NCI-H146 (cell line): ENCODE data around the gene ULK1.

Source experiments
- DNase-seq: peaks from one replicate; lab custom pipeline; 2025; lab: John Stamatoyannopoulos, UW

Gene ULK1

GRCh38 chr12:131920157-131920508, 25.7 kb downstream of the ULK1 start:
- no peak for DNase-seq

- no peak for DNase-seq
Observed at GRCh38 chr12:131920902-131921840, 26.7 kb downstream of the ULK1 start.

GRCh38 chr12:131921866-131922769, 27.7 kb downstream of the ULK1 start:
- no peak for DNase-seq

GRCh38 chr12:131922772-131923171, 28.4 kb downstream of the ULK1 start:
- DNase-seq: no peak

- no peak for DNase-seq
Observed at GRCh38 chr12:131923260-131923659, 28.8 kb downstream of the ULK1 start.

GRCh38 chr12:131927110-131928079, 33.0 kb downstream of the ULK1 start:
- DNase-seq: no peak

GRCh38 chr12:131928080-131928710, 33.8 kb downstream of the ULK1 start:
- peak; percentile 44 for DNase-seq

GRCh38 chr12:131928711-131929580, 34.5 kb downstream of the ULK1 start, which contains the start of gene PUS1:
PUS1 (plus strand) TSS chr12:131929276; CDS start chr12:131929723, 447 bp downstream.
- peak; percentile 95 for DNase-seq

GRCh38 chr12:131929581-131930456, 35.4 kb downstream of the ULK1 start:
- DNase-seq: peak; percentile 53

- DNase-seq: no peak
Observed at GRCh38 chr12:131930510-131930909, 36.1 kb downstream of the ULK1 start.

GRCh38 chr12:131933387-131933786, 39.0 kb downstream of the ULK1 start:
- DNase-seq: no peak

- DNase-seq: no peak
Observed at GRCh38 chr12:131934535-131934934, 40.1 kb downstream of the ULK1 start.

- DNase-seq: no peak
Observed at GRCh38 chr12:131938082-131938481, 43.7 kb downstream of the ULK1 start.

- no peak for DNase-seq
Observed at GRCh38 chr12:131939007-131939406, 44.6 kb downstream of the ULK1 start.

- no peak for DNase-seq
Observed at GRCh38 chr12:131940141-131940547, 45.7 kb downstream of the ULK1 start.

GRCh38 chr12:131941116-131941986, 46.9 kb downstream of the ULK1 start:
- DNase-seq: no peak

GRCh38 chr12:131941987-131942341, 47.5 kb downstream of the ULK1 start:
- no peak for DNase-seq

GRCh38 chr12:131942671-131943070, 48.2 kb downstream of the ULK1 start:
- no peak for DNase-seq
